ENCODE data around the gene TMEM74B.

The TMEM74B gene

GRCh38 chr20:1165521-1165920 lies 19.3 kb downstream of the TMEM74B start:
- no peak for TF ChIP-seq CREB1 (IDR thresholded peaks at IDR 0.05; ENCODE audit: low read depth)
- TF ChIP-seq, protein P1, sequence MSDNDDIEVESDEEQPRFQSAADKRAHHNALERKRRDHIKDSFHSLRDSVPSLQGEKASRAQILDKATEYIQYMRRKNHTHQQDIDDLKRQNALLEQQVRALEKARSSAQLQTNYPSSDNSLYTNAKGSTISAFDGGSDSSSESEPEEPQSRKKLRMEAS (IDR thresholded peaks at IDR 0.05) = no peak
- no peak for TF ChIP-seq TAF1 (IDR thresholded peaks at IDR 0.05; ENCODE audit: low read depth)
- no peak for TF ChIP-seq EP300 (IDR thresholded peaks at IDR 0.05; ENCODE audit: borderline replicate concordance)
- no peak for TF ChIP-seq FOXM1 (IDR thresholded peaks at IDR 0.05; ENCODE audit: borderline replicate concordance, low read depth)

DNA sequence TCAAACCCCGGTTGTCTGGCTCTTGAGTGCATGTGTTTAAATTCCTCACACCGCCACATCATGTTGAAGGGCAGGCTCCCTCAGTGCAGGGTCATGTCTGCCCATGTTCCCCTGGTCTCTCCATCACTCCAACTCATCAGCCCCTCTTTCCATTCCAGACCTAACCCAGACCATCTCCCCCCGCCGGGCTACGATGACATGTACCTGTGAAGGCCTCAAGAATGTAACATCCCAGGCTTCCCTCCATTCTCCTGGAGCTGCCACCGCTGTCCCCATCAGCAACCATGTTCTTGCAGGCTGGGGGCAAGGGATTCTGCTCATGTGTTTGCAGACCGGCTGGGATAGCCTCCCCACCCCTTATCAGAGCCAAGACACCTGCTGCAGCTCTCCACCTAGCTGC lies 19.9 kb downstream of the TMEM74B start:
- TF ChIP-seq, protein P2, sequence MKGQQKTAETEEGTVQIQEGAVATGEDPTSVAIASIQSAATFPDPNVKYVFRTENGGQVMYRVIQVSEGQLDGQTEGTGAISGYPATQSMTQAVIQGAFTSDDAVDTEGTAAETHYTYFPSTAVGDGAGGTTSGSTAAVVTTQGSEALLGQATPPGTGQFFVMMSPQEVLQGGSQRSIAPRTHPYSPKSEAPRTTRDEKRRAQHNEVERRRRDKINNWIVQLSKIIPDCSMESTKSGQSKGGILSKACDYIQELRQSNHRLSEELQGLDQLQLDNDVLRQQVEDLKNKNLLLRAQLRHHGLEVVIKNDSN (IDR thresholded peaks at IDR 0.05) = no peak

DNA sequence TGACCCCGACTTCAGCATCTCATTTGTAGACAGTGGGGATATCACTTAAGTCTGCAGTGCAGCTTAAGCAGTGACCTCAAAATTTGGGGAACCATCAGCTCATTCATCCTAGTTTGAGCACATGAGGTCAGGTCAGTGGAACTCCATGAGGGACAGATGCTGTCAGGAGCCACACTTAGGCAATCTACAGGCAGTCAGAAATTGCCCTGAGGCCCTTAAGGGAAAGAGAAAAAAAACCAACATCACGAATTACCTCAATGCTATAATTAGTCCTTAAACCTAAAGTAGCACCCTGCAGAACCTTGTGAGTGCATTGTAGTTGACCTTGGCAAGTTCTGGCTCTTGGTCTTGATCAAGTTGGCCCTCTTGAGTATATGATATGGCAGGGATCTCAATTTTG lies 21.1 kb downstream of the TMEM74B start:
- TF ChIP-seq ZBTB7A (IDR thresholded peaks at IDR 0.05; ENCODE audit: low read depth) (no peak), EGR1 (IDR thresholded peaks at IDR 0.05) (no peak), NFIC (IDR thresholded peaks at IDR 0.05) (no peak), TEAD4 (IDR thresholded peaks at IDR 0.05) (no peak), FOXM1 (IDR thresholded peaks at IDR 0.05; ENCODE audit: borderline replicate concordance, low read depth) (no peak), CEBPB (IDR thresholded peaks at IDR 0.05) (no peak), CREB1 (IDR thresholded peaks at IDR 0.05; ENCODE audit: low read depth) (no peak), EP300 (IDR thresholded peaks at IDR 0.05; ENCODE audit: borderline replicate concordance) (no peak), RAD21 (IDR thresholded peaks at IDR 0.05; ENCODE audit: low read depth) (no peak), TCF12 (IDR thresholded peaks at IDR 0.05; ENCODE audit: low read depth) (no peak), YY1 (IDR thresholded peaks at IDR 0.05; ENCODE audit: low read depth) (no peak), TAF1 (IDR thresholded peaks at IDR 0.05; ENCODE audit: low read depth) (no peak)
- TF ChIP-seq, protein P2 (IDR thresholded peaks at IDR 0.05) = no peak
- TF ChIP-seq, protein P3, sequence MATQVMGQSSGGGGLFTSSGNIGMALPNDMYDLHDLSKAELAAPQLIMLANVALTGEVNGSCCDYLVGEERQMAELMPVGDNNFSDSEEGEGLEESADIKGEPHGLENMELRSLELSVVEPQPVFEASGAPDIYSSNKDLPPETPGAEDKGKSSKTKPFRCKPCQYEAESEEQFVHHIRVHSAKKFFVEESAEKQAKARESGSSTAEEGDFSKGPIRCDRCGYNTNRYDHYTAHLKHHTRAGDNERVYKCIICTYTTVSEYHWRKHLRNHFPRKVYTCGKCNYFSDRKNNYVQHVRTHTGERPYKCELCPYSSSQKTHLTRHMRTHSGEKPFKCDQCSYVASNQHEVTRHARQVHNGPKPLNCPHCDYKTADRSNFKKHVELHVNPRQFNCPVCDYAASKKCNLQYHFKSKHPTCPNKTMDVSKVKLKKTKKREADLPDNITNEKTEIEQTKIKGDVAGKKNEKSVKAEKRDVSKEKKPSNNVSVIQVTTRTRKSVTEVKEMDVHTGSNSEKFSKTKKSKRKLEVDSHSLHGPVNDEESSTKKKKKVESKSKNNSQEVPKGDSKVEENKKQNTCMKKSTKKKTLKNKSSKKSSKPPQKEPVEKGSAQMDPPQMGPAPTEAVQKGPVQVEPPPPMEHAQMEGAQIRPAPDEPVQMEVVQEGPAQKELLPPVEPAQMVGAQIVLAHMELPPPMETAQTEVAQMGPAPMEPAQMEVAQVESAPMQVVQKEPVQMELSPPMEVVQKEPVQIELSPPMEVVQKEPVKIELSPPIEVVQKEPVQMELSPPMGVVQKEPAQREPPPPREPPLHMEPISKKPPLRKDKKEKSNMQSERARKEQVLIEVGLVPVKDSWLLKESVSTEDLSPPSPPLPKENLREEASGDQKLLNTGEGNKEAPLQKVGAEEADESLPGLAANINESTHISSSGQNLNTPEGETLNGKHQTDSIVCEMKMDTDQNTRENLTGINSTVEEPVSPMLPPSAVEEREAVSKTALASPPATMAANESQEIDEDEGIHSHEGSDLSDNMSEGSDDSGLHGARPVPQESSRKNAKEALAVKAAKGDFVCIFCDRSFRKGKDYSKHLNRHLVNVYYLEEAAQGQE (IDR thresholded peaks at IDR 0.05; ENCODE audit: low read depth) = no peak
- TF ChIP-seq, protein P1 (IDR thresholded peaks at IDR 0.05) = no peak

- TF ChIP-seq YY1 (IDR thresholded peaks at IDR 0.05; ENCODE audit: low read depth) (no peak), TEAD4 (IDR thresholded peaks at IDR 0.05) (no peak), EP300 (IDR thresholded peaks at IDR 0.05; ENCODE audit: borderline replicate concordance) (no peak), TAF1 (IDR thresholded peaks at IDR 0.05; ENCODE audit: low read depth) (no peak), ZBTB7A (IDR thresholded peaks at IDR 0.05; ENCODE audit: low read depth) (no peak), CREB1 (IDR thresholded peaks at IDR 0.05; ENCODE audit: low read depth) (no peak), TCF12 (IDR thresholded peaks at IDR 0.05; ENCODE audit: low read depth) (no peak), EGR1 (IDR thresholded peaks at IDR 0.05) (no peak), NFIC (IDR thresholded peaks at IDR 0.05) (no peak), CEBPB (IDR thresholded peaks at IDR 0.05) (no peak), RAD21 (IDR thresholded peaks at IDR 0.05; ENCODE audit: low read depth) (no peak), FOXM1 (IDR thresholded peaks at IDR 0.05; ENCODE audit: borderline replicate concordance, low read depth) (no peak)
- TF ChIP-seq, protein P2 (IDR thresholded peaks at IDR 0.05) = no peak
- TF ChIP-seq, protein P1 (IDR thresholded peaks at IDR 0.05) = no peak
- TF ChIP-seq, protein P3 (IDR thresholded peaks at IDR 0.05; ENCODE audit: low read depth) = no peak
Observed at GRCh38 chr20:1163105-1163504, 21.7 kb downstream of the TMEM74B start.

DNA sequence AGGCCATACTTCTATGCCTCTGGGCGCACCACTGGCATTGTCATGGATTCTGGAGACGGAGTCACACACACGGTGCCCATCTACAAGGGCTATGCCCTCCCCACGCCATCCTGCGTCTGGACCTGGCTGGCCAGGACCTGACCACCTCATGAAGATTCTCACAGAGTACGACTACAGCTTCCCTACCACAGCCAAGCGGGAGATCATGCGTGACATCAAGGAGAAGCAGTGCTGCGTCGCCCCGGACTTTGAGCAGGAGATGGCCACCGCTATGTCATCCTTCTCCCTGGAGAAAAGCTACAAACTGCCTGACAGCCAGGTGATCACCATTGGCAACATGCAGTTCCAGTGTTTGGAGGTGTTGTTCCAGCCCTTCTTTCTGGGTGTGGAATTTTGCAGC lies 23.8 kb downstream of the TMEM74B start:
- TF ChIP-seq, protein P2 (IDR thresholded peaks at IDR 0.05) = no peak
- TF ChIP-seq CREB1 (IDR thresholded peaks at IDR 0.05; ENCODE audit: low read depth) (no peak), EP300 (IDR thresholded peaks at IDR 0.05; ENCODE audit: borderline replicate concordance) (no peak), RAD21 (IDR thresholded peaks at IDR 0.05; ENCODE audit: low read depth) (no peak), TCF12 (IDR thresholded peaks at IDR 0.05; ENCODE audit: low read depth) (no peak), CEBPB (IDR thresholded peaks at IDR 0.05) (no peak), FOXM1 (IDR thresholded peaks at IDR 0.05; ENCODE audit: borderline replicate concordance, low read depth) (no peak), TEAD4 (IDR thresholded peaks at IDR 0.05) (no peak)
- TF ChIP-seq, protein P1 (IDR thresholded peaks at IDR 0.05) = no peak

Measured in Ishikawa (cell line).